Measurements from ENCODE around the gene GPRC6A. TPM values are rescaled to one million over a fixed set of nuclear protein-coding genes. Genes with fewer than 3 reads are reported as not detected.
A peak's percentile ranks its signal among the peaks of the same experiment; 100 is the strongest.

The GPRC6A gene
- total and polyA plus RNA-seq, 2 of the 13 experiments (the other 11 are each of a cell fraction or from before 2014, with no cell fraction given): not detected

GRCh38 chr6:116842459-116842858, 13.6 kb upstream of the GPRC6A start (continued):
- TF ChIP-seq ATF7 (IDR thresholded peaks at IDR 0.05): no peak
- TF ChIP-seq ATF7 (CRISPR knock-in tag; IDR thresholded peaks at IDR 0.05): no peak
- TF ChIP-seq SMAD9 (CRISPR knock-in tag; IDR thresholded peaks at IDR 0.05): no peak
- no peak for TF ChIP-seq ZNF557 (CRISPR knock-in tag; IDR thresholded peaks at IDR 0.05)
- peak; percentile 62; the same call in 1 of the 2 replicates for TF ChIP-seq SOX5 (CRISPR knock-in tag; IDR thresholded peaks at IDR 0.05; ENCODE audit: borderline replicate concordance)
- no peak for TF ChIP-seq ZSCAN22 (CRISPR knock-in tag; IDR thresholded peaks at IDR 0.05)
- TF ChIP-seq NCOA2 (CRISPR knock-in tag; IDR thresholded peaks at IDR 0.05): peak; percentile 60; the same call in 1 of the 2 replicates
- no peak for TF ChIP-seq KDM5A (IDR thresholded peaks at IDR 0.05; ENCODE audit: borderline replicate concordance, low read length)
- TF ChIP-seq ZBTB46 (CRISPR knock-in tag; IDR thresholded peaks at IDR 0.05; ENCODE audit: borderline replicate concordance): no peak
- TF ChIP-seq HNF1A (IDR thresholded peaks at IDR 0.05; ENCODE audit: low read depth): peak; percentile 79
- TF ChIP-seq HNF1A (CRISPR knock-in tag; IDR thresholded peaks at IDR 0.05; ENCODE audit: borderline replicate concordance): no peak; the same call in 1 of the 2 replicates
- peak in 1 of 2 experiments; percentile 66; a peak in 1 of 4 replicates for TF ChIP-seq EP300 (IDR thresholded peaks at IDR 0.05; ENCODE audit: low read depth in 2 of 2, low read length in 2 of 2)
- TF ChIP-seq EP300 (CRISPR knock-in tag; IDR thresholded peaks at IDR 0.05; ENCODE audit: borderline replicate concordance): no peak
- no peak for TF ChIP-seq ZNF383 (CRISPR knock-in tag; IDR thresholded peaks at IDR 0.05; ENCODE audit: borderline replicate concordance)
- TF ChIP-seq SOX13 (IDR thresholded peaks at IDR 0.05): no peak
- peak in 1 of 2 experiments; percentile 10; a peak in 1 of 4 replicates for TF ChIP-seq SOX13 (CRISPR knock-in tag; conservative IDR thresholded peaks at IDR 0.05 in 1 of 2, IDR thresholded peaks at IDR 0.05 in 1 of 2)
- peak; percentile 72 for TF ChIP-seq CREM (IDR thresholded peaks at IDR 0.05)
- no peak for TF ChIP-seq CREM (CRISPR knock-in tag; IDR thresholded peaks at IDR 0.05)
- peak in 1 of 2 experiments; percentile 58; a peak in 3 of 4 replicates for TF ChIP-seq MAFK (conservative IDR thresholded peaks at IDR 0.05 in 1 of 2, IDR thresholded peaks at IDR 0.05 in 1 of 2; ENCODE audit: low read length in 2 of 2)
- TF ChIP-seq, protein P1, sequence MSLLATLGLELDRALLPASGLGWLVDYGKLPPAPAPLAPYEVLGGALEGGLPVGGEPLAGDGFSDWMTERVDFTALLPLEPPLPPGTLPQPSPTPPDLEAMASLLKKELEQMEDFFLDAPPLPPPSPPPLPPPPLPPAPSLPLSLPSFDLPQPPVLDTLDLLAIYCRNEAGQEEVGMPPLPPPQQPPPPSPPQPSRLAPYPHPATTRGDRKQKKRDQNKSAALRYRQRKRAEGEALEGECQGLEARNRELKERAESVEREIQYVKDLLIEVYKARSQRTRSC (CRISPR knock-in tag; IDR thresholded peaks at IDR 0.05; ENCODE audit: low read depth): no peak
- TF ChIP-seq, protein P2, sequence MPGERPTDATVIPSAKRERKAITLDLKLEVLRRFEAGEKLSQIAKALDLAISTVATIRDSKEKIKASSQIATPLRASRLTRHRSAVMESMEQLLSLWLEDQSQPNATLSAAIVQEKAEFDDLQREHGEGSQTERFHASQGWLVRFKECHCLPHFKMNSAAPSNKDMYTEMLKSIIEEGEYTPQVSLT (CRISPR knock-in tag; IDR thresholded peaks at IDR 0.05; ENCODE audit: borderline replicate concordance, low read depth): no peak
- no peak for TF ChIP-seq CHD4 (IDR thresholded peaks at IDR 0.05; ENCODE audit: borderline replicate concordance, low read length)
- TF ChIP-seq TFE3 (CRISPR knock-in tag; IDR thresholded peaks at IDR 0.05): peak; percentile 93; the same call in 1 of the 2 replicates

Measured in HepG2 (cell line).